ENCODE results near the gene CORO2B. TPM values are rescaled to one million over a fixed set of nuclear protein-coding genes. Genes with fewer than 3 reads are reported as not detected.

Gene CORO2B
- total and polyA plus RNA-seq, 2 of the 4 experiments (the other 2 are of a cell fraction) = 9.3 to 39.3 TPM

- no peak overlapping the region for H3K4me3 ChIP-seq (ENCODE audit: insufficient read depth, low read depth, low read length)
- H4K5ac ChIP-seq (ENCODE audit: low read depth, low read length) = no peak overlapping the region
- H3K9ac ChIP-seq (ENCODE audit: low read depth, low read length) = no peak overlapping the region
- no peak overlapping the region for H3K56ac ChIP-seq (ENCODE audit: extremely low read depth, insufficient read depth, low read length)
- no peak overlapping the region for H2BK5ac ChIP-seq (ENCODE audit: low read depth, low read length, poor library complexity, severe bottlenecking)
- no peaks in the 10 kb centered on the region for H3K4me1 ChIP-seq (ENCODE audit: control insufficient read depth, insufficient read depth, low read length)
- no TSS peak for BruUV-seq (replicated peaks)
- H3K18ac ChIP-seq (ENCODE audit: low read depth, low read length) = no peak overlapping the region
- ATAC-seq (ENCODE audit: low read depth) (no peak), DNase-seq (no peak)
- POLR2A ChIA-PET (ENCODE audit: unreplicated experiment) = no interaction called here
- no peak overlapping the region for H2BK15ac ChIP-seq (ENCODE audit: low read depth, low read length)
- H3K9me1 ChIP-seq (ENCODE audit: insufficient read depth, low read length) = no peaks in the 10 kb centered on the region
- TF ChIP-seq CTCF (conservative IDR thresholded peaks at IDR 0.05; ENCODE audit: low read depth, low read length) (no peak), MAZ (IDR thresholded peaks at IDR 0.05; ENCODE audit: borderline replicate concordance, low read depth, low read length) (no peak), RCOR1 (IDR thresholded peaks at IDR 0.05; ENCODE audit: insufficient replicate concordance, low read length) (no peak), MAFK (IDR thresholded peaks at IDR 0.05; ENCODE audit: low read depth, low read length) (no peak), FOS (IDR thresholded peaks at IDR 0.05; ENCODE audit: low read depth, low read length) (no peak), USF2 (IDR thresholded peaks at IDR 0.05; ENCODE audit: low read depth, low read length) (no peak), ELK1 (IDR thresholded peaks at IDR 0.05; ENCODE audit: borderline replicate concordance, low read depth, low read length) (no peak), SMC3 (IDR thresholded peaks at IDR 0.05; ENCODE audit: low read depth, low read length) (no peak), CHD1 (IDR thresholded peaks at IDR 0.05; ENCODE audit: low read depth, low read length) (no peak)
- H3K27me3 ChIP-seq (ENCODE audit: control insufficient read depth, insufficient read depth, low read length) = peaks cover 17% of the 10 kb centered on the region
- no peak overlapping the region for H3K4me2 ChIP-seq (ENCODE audit: low read depth, low read length)
- no peaks in the 10 kb centered on the region for H4K20me1 ChIP-seq (ENCODE audit: insufficient read depth, low read length)
- CTCF ChIA-PET = interaction anchor here (0.6 to 0.7 kb wide), 2 partner anchors 14 to 63 kb away, joined by 3 read pairs; no protein-coding TSS in a partner anchor
- H3K14ac ChIP-seq (replicated peaks; ENCODE audit: low read depth, low read length) = no peak overlapping the region
- no peak overlapping the region for H2BK120ac ChIP-seq (ENCODE audit: low read depth, low read length)
- H2AK9ac ChIP-seq (replicated peaks; ENCODE audit: low read depth, low read length, poor library complexity) = no peak overlapping the region
- no peak overlapping the region for H3K23ac ChIP-seq (ENCODE audit: low read depth, low read length)
- in situ Hi-C loops (cut with MboI; ENCODE audit: low sequenced_read_pairs) (no loop called here), dilution Hi-C loops (cut with HindIII; ENCODE audit: low sequenced_read_pairs, unreplicated experiment) (no loop called here), intact Hi-C loops (cut with micrococcal nuclease) (no loop called here)
- no peak overlapping the region for H2AFZ ChIP-seq (replicated peaks; ENCODE audit: low read length, poor library complexity)
- no peak overlapping the region for H3K4ac ChIP-seq (ENCODE audit: low read depth, low read length)
- no peak overlapping the region for H4K91ac ChIP-seq (ENCODE audit: insufficient read depth, low read depth, low read length)
- no peaks in the 10 kb centered on the region; the same call in 1 of the 2 replicates for H3K9me3 ChIP-seq (ENCODE audit: control insufficient read depth, insufficient read depth, low read length)
- no peak overlapping the region for H3K27ac ChIP-seq (ENCODE audit: insufficient read depth, low read length)
- H3K36me3 ChIP-seq (ENCODE audit: control insufficient read depth, insufficient read depth, low read length) = no peaks in the 10 kb centered on the region
- H2AK5ac ChIP-seq (ENCODE audit: low read depth, low read length) = no peak overlapping the region
- no peak overlapping the region for H4K8ac ChIP-seq (ENCODE audit: low read depth in 2 of 2, low read length in 2 of 2)
- H3K79me1 ChIP-seq (ENCODE audit: low read depth in 1 of 2, low read length in 2 of 2) = no peaks in the 10 kb centered on the region
- H2BK20ac ChIP-seq (ENCODE audit: low read depth, low read length) = no peak overlapping the region
These were observed 172.8 kb downstream of the CORO2B start for GRCh38 chr15:68751622-68752021.
